DMS 273 treated with DMSO at 0.1 percent for 48 hours (cell line): ENCODE results near the gene ADGRF1.

ENCODE experiments used
- DNase-seq: peaks from one replicate; lab custom pipeline; 2025; lab: John Stamatoyannopoulos, UW

ADGRF1 gene

GRCh38 chr6:46979206-46979605 is 62.9 kb downstream of the ADGRF1 start:
- no peak for DNase-seq

DNA sequence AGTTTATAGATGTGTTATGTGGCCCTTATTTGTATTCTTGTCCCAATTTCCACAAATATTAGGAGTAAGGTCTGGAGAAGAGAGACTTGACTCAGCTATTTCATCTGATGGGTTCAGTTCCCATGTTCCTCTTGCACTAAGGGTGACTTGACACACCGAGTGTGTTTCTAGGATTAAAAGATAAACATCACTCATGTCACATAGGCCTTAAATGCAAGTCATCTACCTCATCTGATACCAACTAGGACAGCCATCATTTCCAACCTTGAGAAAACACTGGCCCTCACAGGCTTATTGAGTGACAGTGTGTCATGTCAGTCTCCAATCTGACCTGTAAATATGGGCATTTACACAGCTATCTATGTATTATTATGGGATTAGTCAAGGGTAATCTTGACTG is 67.3 kb downstream of the ADGRF1 start:
- no peak for DNase-seq

GRCh38 chr6:46973029-46973428 is 69.1 kb downstream of the ADGRF1 start:
- DNase-seq, result no peak

- no peak for DNase-seq
These were observed 69.6 kb downstream of the ADGRF1 start for GRCh38 chr6:46972531-46972930.

- no peak for DNase-seq
These were observed 72.9 kb downstream of the ADGRF1 start for GRCh38 chr6:46969206-46969605.

DNA sequence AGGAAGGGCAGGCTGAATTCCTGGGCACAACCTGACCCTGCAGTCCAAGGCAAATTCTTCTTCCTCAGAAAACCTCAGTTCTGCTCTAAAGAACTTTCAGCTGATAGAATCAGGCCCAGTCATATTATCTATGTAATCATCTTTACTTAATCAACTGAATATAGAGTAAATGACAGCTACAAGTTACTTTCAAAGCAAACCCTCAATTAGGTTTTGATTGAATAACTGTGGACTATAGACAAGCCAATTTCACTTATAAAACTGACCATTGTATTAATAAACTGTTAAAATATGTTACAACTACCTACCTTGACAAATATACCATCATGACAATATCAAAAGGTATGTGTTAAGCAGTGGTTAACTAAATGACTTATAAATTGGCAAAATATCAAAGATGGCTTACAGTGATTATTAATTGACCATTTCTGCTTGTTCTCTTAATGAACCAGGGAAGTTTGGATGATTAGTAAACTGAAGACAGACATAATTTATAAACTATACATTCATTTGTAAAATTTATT is 74.2 kb downstream of the ADGRF1 start:
- no peak for DNase-seq

DNA sequence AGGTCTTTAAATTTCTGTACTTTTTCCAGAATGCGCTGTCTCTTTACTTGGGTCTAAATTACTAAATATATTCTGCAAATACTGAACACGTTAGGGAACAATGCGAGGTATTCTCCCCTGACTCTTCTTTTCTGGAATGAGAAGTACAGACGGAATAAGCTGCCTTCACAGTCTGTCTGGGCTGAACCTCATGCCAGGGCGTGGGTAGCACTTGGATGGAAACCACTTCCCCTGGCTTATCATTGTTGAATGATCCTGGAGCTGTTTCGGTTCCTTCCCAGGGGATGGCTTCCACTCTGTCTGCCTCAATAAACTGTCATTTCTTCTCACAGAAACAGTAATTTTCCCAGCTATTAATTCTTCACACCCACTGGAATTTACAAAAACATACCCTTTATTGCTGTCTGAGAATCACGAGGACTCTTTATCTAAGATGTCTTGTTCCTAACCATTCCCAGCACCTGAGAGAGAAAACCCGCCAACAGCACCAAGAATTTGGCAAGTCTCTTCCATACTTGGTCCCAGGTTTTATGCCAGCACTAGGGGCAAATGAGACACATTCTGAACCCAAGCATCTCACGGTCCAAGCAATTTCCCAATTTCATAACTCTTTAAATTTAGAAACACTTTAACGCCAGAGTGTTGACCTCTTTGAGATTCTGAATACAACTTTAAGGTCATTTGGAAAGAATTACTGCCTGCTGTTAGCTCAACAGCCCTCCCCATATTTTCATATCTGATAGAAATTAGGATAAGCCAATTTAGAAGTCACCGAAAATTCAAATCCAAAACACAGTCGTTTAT is 77.2 kb downstream of the ADGRF1 start:
- no peak for DNase-seq

DNA sequence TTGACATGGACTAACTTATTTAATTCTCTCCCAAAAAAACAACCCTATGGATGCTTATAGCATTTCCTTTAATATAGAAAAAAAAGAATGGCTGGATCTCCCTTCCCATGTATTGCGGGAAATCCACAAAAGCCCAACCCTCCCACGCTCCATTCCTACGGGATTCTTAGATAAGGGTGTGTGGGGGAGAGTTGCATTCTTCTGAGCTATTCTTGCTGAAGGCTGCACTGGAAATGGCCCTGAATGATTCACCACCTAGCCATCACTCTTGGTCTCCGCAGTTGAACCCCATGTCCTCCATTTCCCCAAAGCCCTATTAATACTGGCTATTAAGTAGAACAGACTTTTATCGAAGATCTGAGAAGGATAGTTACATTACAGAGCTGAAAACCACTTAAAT is 78.5 kb downstream of the ADGRF1 start:
- no peak for DNase-seq

DNA sequence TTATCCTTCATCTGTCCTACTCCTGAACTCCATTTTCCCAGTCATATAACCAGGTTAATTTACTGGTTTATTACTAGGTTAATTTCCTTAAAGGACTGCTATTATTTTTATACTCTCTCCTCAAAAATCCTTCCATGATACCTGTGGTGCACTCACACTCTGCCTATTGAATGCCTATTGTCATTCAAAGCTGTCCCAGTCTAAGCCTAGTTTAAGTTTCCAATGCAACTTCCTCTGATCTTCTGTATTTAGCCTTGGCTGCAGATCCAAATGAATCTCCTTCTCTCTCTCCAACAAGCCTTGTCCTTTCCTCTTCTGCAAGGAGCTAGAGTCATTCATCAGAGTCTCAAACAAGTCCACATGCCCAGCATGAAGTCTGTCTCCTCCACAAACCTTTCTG is 79.1 kb downstream of the ADGRF1 start:
- DNase-seq, result no peak

- DNase-seq, result no peak
These were observed 80.4 kb downstream of the ADGRF1 start for GRCh38 chr6:46961711-46962110.

DNA sequence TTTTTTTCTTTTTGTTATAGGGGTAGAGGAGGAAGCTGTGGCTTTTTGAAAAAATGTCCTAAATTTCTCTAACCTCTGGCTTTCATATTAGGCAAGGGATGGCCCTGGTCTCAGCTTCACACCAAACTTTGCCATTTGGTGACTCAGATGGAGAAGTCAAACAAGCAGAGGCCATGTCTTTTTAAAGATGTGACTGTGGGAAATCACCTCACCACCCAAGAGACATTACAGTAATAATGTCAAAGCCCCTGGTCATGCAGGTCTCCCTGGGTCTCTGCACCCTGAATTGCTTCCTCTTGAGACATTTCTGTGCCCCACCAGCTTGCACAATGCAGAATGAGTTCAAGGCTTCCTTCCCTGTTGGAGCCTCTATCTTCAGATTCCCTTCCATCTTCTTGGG is 80.9 kb downstream of the ADGRF1 start:
- no peak for DNase-seq

- no peak for DNase-seq
These were observed 82.7 kb downstream of the ADGRF1 start for GRCh38 chr6:46959419-46959818.

DNA sequence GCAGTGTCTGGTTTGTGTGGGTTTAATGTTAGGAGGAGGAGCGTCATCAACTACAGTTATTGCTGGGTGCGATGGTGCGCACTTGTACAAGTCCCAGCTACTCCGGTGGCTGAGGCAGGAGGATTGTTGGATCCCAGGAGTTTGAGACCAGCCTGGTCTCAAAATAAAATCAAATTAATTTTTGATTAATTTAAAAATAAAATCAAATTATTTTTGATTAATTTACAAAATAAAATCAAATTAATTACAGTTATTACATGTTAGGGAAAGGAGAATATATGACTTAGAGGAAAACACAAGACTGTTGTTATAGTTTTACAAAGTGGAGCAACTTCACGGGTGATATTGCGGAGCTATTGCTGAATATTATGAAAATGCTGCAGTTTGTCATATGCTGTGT is 85.7 kb downstream of the ADGRF1 start:
- DNase-seq, result no peak

GRCh38 chr6:46954837-46955451 is 87.2 kb downstream of the ADGRF1 start:
- DNase-seq, result peak; percentile 11

DNA sequence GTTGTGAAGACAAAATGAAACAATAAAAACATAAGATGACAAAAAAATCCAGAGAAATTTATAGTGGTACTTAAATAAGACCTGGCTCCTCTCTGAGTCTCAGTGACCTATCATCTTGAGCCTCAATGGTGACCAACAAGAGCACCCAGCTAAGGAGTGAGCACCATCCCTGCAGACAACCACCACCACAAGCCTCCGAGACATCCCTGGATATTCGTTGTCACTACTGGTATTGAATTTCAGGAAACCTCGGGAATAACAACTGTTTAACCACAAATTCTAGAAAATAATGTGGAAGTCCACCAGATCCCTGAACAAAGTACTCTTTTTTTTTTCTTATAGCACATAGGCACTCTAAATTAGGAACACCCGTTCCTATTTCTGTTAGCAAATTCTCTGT is 88.2 kb downstream of the ADGRF1 start:
- no peak for DNase-seq

GRCh38 chr6:46949632-46950280 is 92.4 kb downstream of the ADGRF1 start:
- DNase-seq, result no peak

- DNase-seq, result no peak
These were observed 93.4 kb downstream of the ADGRF1 start for GRCh38 chr6:46948699-46949098.
